GM12874 (cell line): Measurements from ENCODE around the gene MPP7.

Source experiments
- TF ChIP-seq, protein P1 (sequence below): IDR thresholded peaks from 2 replicates; pipeline ENCODE4 v1.5.1; 2011; ENCODE audit warnings: low read depth, mild to moderate bottlenecking, control low read depth, low read length, moderate library complexity; ENCODE audit not compliant: insufficient read depth

The MPP7 gene

GRCh38 chr10:28328346-28328745, 25.5 kb upstream of the MPP7 start:
- TF ChIP-seq, protein P1, sequence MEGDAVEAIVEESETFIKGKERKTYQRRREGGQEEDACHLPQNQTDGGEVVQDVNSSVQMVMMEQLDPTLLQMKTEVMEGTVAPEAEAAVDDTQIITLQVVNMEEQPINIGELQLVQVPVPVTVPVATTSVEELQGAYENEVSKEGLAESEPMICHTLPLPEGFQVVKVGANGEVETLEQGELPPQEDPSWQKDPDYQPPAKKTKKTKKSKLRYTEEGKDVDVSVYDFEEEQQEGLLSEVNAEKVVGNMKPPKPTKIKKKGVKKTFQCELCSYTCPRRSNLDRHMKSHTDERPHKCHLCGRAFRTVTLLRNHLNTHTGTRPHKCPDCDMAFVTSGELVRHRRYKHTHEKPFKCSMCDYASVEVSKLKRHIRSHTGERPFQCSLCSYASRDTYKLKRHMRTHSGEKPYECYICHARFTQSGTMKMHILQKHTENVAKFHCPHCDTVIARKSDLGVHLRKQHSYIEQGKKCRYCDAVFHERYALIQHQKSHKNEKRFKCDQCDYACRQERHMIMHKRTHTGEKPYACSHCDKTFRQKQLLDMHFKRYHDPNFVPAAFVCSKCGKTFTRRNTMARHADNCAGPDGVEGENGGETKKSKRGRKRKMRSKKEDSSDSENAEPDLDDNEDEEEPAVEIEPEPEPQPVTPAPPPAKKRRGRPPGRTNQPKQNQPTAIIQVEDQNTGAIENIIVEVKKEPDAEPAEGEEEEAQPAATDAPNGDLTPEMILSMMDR: no peak

GRCh38 chr10:28327491-28327880, 24.6 kb upstream of the MPP7 start:
- TF ChIP-seq, protein P1: no peak

DNA sequence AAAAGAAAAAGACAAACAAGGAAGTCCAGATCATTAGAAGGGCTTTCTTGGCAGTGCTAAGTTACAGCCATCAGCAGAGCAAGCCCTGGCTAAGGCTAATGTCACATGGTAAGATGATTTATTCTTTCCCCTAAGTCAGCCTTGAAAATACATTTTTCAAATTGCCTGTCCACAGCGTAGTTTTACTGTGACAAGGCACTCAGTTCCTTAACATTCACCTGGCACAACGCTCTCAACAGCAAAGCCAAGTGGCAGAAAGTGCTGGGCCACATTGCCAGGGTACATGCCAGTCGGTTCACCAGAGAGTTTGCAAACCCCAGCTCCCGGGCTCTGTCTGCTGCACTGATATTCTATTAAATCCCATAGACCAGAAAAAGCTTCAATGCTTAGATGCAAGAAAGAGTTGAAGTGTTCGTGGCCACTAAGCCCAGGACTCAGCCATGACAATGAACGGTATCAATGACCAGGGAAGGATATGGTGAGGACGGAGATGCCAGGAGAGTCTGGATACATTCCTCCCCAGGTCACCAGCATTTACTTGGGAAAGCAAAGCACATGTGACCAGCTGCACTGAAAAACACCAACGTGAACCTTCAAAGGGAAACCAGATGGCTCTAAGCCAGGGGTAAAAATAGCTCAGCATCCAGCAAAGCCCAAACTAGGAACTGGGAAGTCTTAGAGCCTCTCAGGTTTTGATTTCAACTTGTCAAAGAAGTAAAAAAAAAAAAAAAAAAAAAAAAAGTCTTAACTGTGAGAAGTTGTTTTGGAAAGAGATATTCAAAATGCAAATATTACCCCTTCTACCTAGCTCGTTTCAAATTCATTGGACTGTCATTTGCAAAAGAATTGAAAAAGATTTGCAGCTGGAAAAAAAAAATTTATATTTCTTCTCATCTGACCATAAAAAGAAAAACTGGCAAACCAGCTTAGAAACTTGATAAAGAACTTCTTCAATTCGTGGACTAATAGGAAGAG, 23.9 kb upstream of the MPP7 start:
- TF ChIP-seq, protein P1: no peak

DNA sequence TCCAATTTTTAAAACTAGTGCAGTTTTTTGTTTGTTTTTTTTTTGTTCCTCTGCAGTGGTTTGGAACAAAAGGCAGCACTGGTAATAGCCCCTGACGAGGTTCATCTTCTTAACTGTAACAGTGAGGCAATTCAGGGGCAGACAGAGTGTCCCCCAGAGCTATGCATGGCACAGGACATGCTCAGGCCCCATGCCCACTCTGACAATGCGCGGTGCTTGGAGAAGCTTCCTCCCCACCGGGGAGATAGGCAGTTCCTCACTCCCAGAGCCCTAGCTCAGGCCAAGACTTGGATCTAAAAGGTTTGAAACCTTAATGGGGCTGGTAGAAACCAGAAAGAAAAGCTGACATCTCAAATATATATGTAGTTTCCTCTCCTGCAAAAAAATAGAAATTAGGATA, 17.9 kb upstream of the MPP7 start:
- TF ChIP-seq, protein P1: no peak

DNA sequence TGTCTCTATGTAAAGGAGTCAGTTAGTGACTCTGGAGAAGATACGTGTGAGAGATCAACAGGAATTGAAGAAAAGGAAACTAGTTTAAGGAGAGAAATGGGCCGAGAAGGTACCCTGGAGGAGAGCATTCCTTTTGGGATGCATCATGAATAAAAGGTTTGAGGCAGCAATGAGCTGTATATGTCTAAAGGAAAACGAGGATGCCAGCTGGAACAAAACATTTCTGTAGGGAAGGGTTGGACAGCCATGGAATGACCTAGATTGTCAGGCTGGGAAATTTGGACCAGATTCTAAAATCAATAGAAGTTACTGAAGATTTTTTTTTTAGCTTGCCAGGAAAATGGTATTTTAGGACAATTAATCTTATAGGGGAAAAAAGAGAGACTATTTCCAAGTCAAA, 17.2 kb upstream of the MPP7 start:
- TF ChIP-seq, protein P1: no peak

GRCh38 chr10:28318626-28319025, 15.8 kb upstream of the MPP7 start:
- TF ChIP-seq, protein P1: no peak

DNA sequence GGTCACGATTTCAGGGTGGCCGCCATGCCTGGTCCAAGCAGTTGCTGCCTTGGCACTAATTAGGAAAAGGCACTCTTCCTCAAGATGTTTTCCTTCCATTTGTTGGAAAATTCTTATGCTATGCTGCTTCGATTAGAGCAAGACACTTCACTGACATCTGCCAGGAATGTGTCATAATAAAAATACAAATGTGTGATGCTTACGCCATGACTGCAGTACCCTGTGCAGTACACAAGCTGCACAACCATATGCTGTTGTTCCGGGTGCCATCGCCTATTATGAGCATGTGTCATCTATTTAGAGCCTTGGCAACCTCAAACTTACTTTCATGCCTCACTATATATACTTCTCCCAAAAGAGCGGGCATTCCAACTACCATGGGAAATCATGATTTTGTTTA, 14.9 kb upstream of the MPP7 start:
- TF ChIP-seq, protein P1: no peak
